ENCODE results near the gene SCAMP4.

Gene SCAMP4

GRCh38 chr19:1956868-1957492 is 51.8 kb downstream of the SCAMP4 start:
- DNase-seq (ENCODE audit: low spot score) = no peak

DNA sequence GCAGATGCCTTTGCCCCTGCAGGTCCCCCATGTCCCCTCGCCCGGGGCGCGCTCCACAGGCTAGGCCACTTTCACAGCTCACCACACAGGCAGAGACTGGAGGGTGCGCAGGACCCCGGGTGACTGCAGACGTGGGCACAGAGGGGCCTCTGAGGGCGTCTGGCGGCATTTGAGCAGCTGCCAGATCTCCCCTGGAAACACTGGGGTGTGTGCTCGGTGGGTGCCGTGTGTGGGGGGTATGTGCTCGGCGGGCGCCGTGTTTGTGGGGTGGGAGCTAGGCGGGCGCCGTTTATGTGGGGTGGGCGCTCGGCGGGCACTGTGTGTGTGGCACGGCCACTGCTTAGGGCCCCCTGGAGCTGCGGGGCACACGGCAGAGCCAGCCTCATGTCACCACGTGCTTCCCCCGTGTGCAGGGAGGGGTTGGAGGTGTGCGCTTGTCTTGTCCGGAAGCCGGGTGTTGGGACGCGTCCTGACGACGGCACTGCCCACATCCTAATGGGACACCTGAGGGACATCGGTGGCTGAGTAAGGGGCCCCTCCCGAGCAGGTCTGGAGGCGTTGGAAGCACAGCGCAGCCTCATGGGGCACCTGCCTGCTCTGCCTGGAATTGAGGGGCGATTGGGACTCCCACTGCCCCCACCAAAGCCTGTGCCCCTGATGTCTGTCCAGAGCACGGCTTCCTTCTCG is 52.5 kb downstream of the SCAMP4 start:
- no peak for DNase-seq (ENCODE audit: low spot score)

GRCh38 chr19:1959928-1960589 is 54.9 kb downstream of the SCAMP4 start:
- DNase-seq (ENCODE audit: low spot score) = no peak

DNA sequence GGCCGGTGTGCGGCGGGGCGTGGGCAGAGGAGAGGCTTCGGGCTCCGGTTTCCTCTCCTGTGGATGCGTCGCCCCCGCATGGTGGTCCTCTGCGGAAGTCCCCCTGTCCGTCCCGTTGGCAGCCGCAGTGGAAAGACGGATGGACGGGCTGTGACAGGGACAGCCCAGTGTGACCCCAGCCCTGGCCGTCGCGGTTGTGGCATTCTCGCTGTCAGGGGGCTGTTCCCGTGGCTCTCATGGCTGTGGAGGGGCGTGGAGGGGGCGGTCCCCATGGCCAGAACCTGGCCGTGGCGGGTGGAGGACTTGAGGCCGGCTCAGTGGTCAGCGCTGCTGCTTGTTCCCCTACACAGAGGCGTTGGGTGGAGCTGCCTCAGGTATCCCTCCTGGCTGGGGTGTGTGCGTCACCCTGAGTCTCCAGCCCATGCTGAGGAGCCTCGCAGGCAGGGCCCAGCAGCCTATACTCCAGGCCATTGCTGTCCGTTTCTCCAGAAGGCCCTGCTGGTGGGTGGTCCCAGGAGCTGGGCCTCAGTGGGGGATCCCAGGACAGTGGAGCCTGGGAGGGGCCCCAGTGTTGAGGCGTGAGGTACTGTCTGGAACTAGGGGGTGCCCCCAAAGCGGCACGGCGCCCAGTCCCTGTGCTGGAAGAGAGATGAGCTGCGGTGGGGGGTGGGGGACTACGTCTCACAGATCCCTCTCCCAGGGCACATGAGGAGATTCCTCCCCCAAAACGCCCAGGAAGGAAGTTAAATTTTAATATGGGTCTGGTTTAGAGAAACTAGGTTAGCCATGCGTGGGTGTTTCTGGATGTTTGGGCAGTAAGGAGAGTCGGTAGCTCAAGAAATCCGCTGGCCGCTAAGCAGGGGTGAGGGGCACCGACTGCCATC is 56.0 kb downstream of the SCAMP4 start:
- no peak for DNase-seq (ENCODE audit: low spot score)

- no peak for DNase-seq (ENCODE audit: low spot score)
Measured at GRCh38 chr19:1962674-1963073, 57.5 kb downstream of the SCAMP4 start.

DNA sequence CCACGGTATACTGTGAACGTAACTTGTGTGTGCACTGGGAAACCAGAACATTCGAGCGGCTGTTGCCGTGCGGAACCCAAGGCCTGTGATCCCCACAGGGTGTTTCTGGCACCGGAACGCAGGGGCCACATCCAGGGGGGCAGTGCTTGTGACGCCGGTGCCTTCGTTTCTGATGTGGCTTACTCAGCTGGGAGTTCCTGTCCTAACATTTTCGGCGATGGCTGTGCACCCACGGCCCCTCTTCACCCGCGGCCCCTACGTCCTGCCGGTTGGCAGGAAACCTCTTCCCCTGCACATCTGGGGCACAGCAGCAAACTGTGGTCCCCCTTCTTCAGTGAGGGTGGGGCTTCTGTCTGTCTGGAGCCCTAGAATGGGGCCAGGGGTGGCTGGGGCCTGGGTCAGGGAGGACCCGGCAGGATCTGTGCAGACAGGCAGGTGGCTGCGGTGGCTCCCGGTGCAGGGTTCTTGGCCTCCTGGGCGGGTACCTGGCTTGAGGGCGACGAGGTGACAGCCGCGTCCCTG is 61.9 kb downstream of the SCAMP4 start:
- no peak for DNase-seq (ENCODE audit: low spot score)

DNA sequence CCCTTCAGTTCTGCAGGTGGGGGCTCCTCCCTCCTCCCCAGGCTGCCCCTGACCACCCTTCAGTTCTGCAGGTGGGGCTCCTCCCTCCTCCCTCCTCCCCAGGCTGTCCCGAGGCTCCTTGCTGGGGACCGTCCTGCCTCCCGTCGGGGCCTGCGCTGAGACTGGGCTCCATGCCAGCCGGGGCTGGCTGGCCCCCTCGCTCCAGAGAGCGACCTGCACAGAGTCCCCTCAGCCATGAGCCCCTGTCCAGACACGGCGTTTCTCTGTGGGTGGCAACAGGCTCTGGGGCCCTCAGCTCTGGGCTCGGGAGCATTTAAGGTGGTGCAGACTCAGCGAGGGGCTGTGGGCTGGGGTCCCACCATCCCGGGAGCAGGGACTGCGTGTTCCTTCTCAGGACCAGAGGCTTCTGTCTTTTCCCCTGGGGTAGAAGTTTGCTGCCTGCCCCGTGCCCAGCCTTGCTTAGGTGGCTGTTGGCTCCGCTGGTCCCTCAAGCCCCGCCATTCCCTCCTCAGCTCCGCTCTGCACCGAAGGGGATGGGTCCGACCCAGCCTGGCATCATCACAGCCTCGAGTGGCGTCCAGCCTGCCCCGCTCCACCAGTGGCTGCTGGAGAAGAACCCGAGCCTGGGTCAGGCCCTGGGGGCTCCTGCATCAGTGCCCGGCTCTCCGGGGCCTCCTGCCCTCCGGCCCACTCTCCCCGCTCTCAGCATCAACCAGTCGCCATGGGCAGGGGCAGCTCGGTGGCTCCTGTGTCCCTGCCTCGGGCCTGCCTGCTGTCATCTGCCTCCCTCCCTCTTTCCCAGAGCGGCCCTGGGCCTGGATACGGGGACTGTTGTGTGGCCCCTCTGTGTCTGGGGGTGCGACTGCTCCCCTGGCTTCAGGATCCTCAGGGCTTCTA is 63.3 kb downstream of the SCAMP4 start:
- no peak for DNase-seq (ENCODE audit: low spot score)

DNA sequence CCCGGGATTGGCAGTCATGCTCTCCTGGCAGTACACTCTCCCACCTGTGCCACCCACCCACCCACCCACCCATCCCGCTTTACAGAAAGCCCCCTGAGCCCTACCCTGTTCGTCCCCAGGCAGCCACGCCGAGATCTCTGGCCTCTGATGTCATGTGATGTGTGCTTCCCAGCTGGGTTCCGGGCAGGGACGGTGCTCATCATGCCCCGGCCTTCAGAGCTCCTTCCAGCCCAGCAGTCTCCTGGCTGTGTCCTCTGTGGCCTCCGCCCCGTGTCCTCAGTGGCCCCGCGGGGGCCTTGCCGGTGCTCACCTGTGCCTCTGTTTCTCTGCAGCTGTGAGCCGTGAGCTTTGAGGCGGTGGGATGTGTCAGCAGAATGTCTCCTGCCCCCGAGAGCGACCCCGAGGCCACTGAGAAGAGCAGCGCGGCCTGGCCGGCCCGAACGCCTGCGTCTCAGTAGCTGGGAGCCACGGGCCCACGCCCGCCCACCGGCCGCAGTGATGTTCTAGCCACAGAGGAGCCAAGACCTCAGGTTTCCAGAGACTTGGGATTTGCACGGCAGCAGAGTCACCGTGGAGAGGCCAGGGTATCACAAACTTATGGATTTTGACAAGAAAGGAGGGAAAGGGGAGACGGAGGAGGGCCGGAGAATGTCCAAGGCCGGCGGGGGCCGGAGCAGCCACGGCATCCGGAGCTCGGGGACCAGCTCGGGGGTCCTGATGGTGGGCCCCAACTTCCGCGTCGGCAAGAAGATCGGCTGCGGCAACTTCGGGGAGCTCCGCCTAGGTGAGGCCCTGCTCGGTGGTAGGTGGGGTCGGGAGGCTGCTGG is 64.2 kb downstream of the SCAMP4 start:
- DNase-seq (ENCODE audit: low spot score) = no peak

DNA sequence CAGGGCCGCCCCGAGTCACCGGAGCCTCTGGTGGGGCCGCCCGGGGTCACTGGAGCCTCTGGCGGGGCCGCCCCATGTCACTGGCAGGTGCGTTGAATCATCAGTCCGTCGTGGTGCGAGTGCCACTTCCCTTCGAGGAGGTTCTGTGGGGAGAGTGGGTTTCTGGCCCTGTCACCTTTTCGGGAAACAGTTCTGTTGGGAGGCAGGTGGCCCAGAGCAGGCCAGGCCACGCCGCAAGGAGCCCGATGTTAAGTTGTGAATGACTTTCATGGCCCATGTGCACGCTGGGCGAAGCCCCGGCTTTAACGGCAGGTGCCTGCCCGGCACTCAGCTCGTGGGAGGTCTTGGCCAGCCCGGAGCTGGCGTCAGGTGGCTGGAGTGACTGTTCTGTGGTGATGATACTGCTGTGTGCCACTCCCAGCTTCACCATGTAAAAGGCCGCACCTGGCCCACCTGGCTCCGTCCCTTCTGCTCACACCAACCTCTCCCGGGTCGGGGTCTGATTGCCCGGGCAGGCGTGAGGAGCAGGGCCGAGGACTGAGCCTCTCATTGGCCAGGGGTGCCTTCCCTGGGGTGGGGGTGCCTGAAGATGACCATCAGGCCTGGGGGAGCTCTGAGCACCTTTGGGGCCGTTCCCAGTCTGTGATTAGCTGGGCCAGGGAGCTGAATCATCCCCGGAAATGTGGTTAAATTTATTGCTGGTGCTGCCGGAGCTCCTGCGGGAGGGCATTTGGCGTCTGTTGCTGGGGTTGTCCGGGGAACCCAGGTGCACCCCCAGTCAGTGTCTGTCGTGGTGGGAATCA is 65.0 kb downstream of the SCAMP4 start:
- peak; percentile 84 for DNase-seq (ENCODE audit: low spot score)

GRCh38 chr19:1970806-1971502 is 65.8 kb downstream of the SCAMP4 start:
- DNase-seq (ENCODE audit: low spot score) = no peak

DNA sequence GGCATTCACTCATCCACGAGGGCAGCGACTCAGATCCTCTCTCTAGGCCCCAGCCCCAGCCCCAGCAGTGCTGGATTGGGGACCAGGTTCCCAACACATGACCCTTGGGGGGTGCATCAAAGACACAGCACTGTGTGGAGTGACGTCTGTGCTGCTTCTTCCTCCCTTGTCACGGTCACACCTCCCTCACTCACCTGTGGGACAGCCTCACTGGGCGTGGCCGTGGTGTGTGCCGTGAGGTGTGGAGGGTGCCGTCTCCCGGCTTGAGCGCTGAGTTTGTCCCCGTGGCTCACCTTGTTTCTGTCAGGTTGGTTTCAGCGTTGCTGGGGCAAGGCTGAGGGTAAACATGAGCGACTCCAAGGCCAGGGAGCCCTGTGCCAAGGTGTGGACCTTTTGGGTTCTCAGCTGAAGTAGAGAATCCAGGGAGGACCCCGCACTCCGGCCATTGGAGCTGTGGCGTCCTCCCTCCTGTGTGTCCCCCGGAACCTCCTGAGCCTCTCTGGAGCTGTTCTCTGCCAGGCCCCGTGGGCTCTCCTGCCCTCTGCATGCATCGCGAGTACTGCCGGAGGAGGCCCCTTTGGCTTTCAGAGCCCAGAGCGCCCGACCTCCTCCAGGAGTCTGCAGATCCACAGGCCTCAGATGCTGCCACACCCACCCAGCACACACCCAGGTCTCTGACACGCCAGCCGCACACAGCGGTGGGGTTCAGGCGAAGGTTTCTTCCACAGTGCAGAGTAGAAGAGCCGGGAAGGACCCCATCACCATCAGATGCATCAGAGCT is 69.4 kb downstream of the SCAMP4 start:
- no peak for DNase-seq (ENCODE audit: low spot score)

DNA sequence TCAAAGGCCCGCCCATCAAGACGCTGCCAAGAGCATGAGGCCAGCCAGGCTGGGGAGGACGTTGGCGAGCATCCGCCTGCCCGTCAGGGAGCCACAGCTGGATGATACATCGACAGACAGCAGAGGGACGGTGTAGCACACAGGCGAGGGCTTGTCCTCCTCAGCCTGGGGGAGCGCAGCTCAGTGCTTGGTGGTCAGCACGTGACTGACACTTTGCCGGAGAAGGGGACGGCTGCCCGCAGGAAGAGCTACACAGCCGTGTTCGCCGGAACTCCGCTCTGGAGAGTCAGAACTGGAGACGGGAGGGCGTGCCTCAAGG is 69.9 kb downstream of the SCAMP4 start:
- no peak for DNase-seq (ENCODE audit: low spot score)

All from SW480 (cell line).